HepG2 (cell line): ENCODE results near the gene L3MBTL1. TPM values are rescaled to one million over a fixed set of nuclear protein-coding genes. Genes with fewer than 3 reads are reported as not detected.
A peak's percentile ranks its signal among the peaks of the same experiment; 100 is the strongest.

Source experiments
- AGO2 ChIP-seq: fragments of 200-400 bp; formaldehyde crosslinking; optimal IDR thresholded peaks from 2 replicates; pipeline ENCODE3; 2017; ENCODE audit warnings: mild to moderate bottlenecking, low read depth, low read length, moderate library complexity
- ARHGAP35 ChIP-seq: sonication (generic); formaldehyde crosslinking; IDR thresholded peaks from 2 replicates; pipeline ENCODE4 v1.9.0; 2022; ENCODE audit warnings: mild to moderate bottlenecking, inconsistent platforms, moderate library complexity, missing genetic modification reagents, borderline replicate concordance
- CAMTA2 ChIP-seq: sonication (generic); formaldehyde crosslinking; IDR thresholded peaks from 2 replicates; pipeline ENCODE4 v1.4.0; 2020; ENCODE audit warnings: mild to moderate bottlenecking, missing genetic modification reagents, borderline replicate concordance
- KDM5A ChIP-seq: fragments of 200-600 bp; sonication (generic); IDR thresholded peaks from 2 replicates; pipeline ENCODE4 v1.7.0; 2018; ENCODE audit warnings: antibody characterized with exemption, mild to moderate bottlenecking, low read length, borderline replicate concordance
- MAZ ChIP-seq, 2 experiments: sonication (generic) in 1 of 2; formaldehyde crosslinking in 1 of 2; IDR thresholded peaks; 2 replicates each; pipeline versions ENCODE4 v1.5.0 to v1.6.1; 2012 to 2020; ENCODE audit warnings: low read depth in 2 of 2, mild to moderate bottlenecking in 2 of 2, borderline replicate concordance in 1 of 2, improper control_type of control experiment in 1 of 2, low read length in 1 of 2, missing genetic modification reagents in 1 of 2, moderate library complexity in 1 of 2
- MYC ChIP-seq: sonication (generic); formaldehyde crosslinking; IDR thresholded peaks from 2 replicates; pipeline ENCODE4 v1.9.0; 2021; ENCODE audit warnings: missing genetic modification reagents, borderline replicate concordance
- PAF1 ChIP-seq: IDR thresholded peaks from 2 replicates; pipeline ENCODE4 v1.6.1; 2016; ENCODE audit warnings: missing genetic modification reagents, missing compliant biosample characterization
- PHF20 ChIP-seq: sonication (generic); formaldehyde crosslinking; IDR thresholded peaks from 2 replicates; pipeline ENCODE4 v1.5.0; 2020; ENCODE audit warnings: mild to moderate bottlenecking, missing genetic modification reagents
- PRDM4 ChIP-seq: sonication (generic); formaldehyde crosslinking; IDR thresholded peaks from 2 replicates; pipeline ENCODE4 v1.9.0; 2021; ENCODE audit warnings: missing genetic modification reagents, borderline replicate concordance
- ZC3H13 ChIP-seq: sonication (generic); formaldehyde crosslinking; IDR thresholded peaks from 2 replicates; pipeline ENCODE4 v1.8.1; 2023; ENCODE audit warnings: mild to moderate bottlenecking, missing genetic modification reagents, moderate library complexity
- ZFP90 ChIP-seq: sonication (generic); formaldehyde crosslinking; IDR thresholded peaks from 2 replicates; pipeline ENCODE4 v1.8.0; 2022; ENCODE audit warnings: missing genetic modification reagents, mild to moderate bottlenecking, inconsistent platforms, borderline replicate concordance
- ZNF281 ChIP-seq: sonication (generic); formaldehyde crosslinking; IDR thresholded peaks from 2 replicates; pipeline ENCODE4 v1.4.0; 2020; ENCODE audit warnings: missing genetic modification reagents, borderline replicate concordance
- ZNF597 ChIP-seq: sonication (generic); formaldehyde crosslinking; IDR thresholded peaks from 2 replicates; pipeline ENCODE4 v1.5.0; 2020; ENCODE audit warnings: missing genetic modification reagents
- ZNF746 ChIP-seq: sonication (generic); formaldehyde crosslinking; IDR thresholded peaks from 2 replicates; pipeline ENCODE4 v1.8.0; 2022; ENCODE audit warnings: mild to moderate bottlenecking, missing genetic modification reagents
- ZNF781 ChIP-seq: sonication (generic); formaldehyde crosslinking; IDR thresholded peaks from 2 replicates; pipeline ENCODE4 v1.5.1; 2020; ENCODE audit warnings: borderline replicate concordance, mild to moderate bottlenecking, missing genetic modification reagents; ENCODE audit errors: not compliant biosample characterization
- ZNF782 ChIP-seq: sonication (generic); formaldehyde crosslinking; IDR thresholded peaks from 2 replicates; pipeline ENCODE4 v1.4.0; 2020; ENCODE audit warnings: missing genetic modification reagents, mild to moderate bottlenecking, borderline replicate concordance
- polyA plus RNA-seq, 8 experiments: library from polyadenylated mRNA; depleted of rRNA in 3 of 8; stranded (reverse) in 7 of 8; unstranded in 1 of 8; fragments of >200 nt; fragmentation: Illumina TruSeq in 4 of 8; extraction: Trizol in 4 of 8; gene quantifications; 2 replicates each; pipeline versions ENCODE4 v1.2.1 to v1.2.3, GENCODE V29; 2011 to 2016; ENCODE audit warnings: low read depth in 4 of 8, missing spikeins in 1 of 8, mixed read lengths in 1 of 8; ENCODE audit not compliant: insufficient read depth in 1 of 8
- total RNA-seq, 5 experiments: library from RNA; depleted of rRNA; stranded (reverse); fragments of >200 nt; fragmentation: Illumina TruSeq; extraction: Trizol; gene quantifications; 2 replicates each; pipeline ENCODE4 v1.2.3, GENCODE V29; 2016; ENCODE audit warnings: low read depth in 1 of 5
- TF ChIP-seq, protein P1 (sequence below): sonication (generic); formaldehyde crosslinking; IDR thresholded peaks from 2 replicates; pipeline ENCODE4 v1.9.0; 2022; ENCODE audit warnings: missing genetic modification reagents, mild to moderate bottlenecking, borderline replicate concordance
- TF ChIP-seq, protein P2 (sequence below): sonication (generic); formaldehyde crosslinking; IDR thresholded peaks from 2 replicates; pipeline ENCODE4 v1.5.1; 2020; ENCODE audit warnings: mild to moderate bottlenecking, missing genetic modification reagents, borderline replicate concordance

L3MBTL1 gene
- total and polyA plus RNA-seq, 2 of the 13 experiments (the other 11 are each of a cell fraction or from before 2014, with no cell fraction given) = 9.0 to 17.8 TPM

DNA sequence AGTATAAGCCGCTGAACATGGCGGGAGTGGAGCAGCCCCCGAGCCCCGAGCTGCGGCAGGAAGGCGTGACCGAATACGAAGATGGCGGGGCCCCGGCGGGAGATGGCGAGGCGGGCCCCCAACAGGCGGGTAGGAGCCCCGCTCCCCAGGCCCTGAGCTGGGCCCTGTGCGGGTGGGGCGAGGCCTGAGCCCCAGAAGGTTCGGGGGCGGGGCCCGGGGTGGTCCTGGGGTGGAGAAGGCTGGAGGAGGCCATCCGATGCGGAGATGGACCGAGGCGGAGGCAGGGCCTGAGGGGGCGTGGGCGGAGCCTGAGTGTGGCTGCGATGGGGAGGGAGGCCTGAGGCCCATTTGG is 7.1 kb downstream of the L3MBTL1 start (continued):
- TF ChIP-seq CAMTA2 (CRISPR knock-in tag) (no peak), ZFP90 (CRISPR knock-in tag) (no peak; the same call in 1 of the 2 replicates), MYC (peak; percentile 54), KDM5A (0 out of 2 replicates have a peak, but pooled peaks have one; percentile 39), PRDM4 (CRISPR knock-in tag) (no peak), PAF1 (CRISPR knock-in tag) (no peak), ZNF281 (0 out of 2 replicates have a peak, but pooled peaks have one; percentile 13), ZNF782 (CRISPR knock-in tag) (peak; percentile 5; the same call in 1 of the 2 replicates), ARHGAP35 (CRISPR knock-in tag) (peak; percentile 70; the same call in 1 of the 2 replicates), ZNF746 (CRISPR knock-in tag) (no peak), PHF20 (CRISPR knock-in tag) (no peak), AGO2 (peak; percentile 54), ZNF597 (CRISPR knock-in tag) (peak; percentile 35; the same call in 1 of the 2 replicates), ZNF781 (CRISPR knock-in tag) (peak; percentile 41), ZC3H13 (0 out of 2 replicates have a peak, but pooled peaks have one; percentile 13), MAZ (IDR thresholded peaks at IDR 0.05; ENCODE audit: borderline replicate concordance, low read depth, low read length) (no peak), MAZ (CRISPR knock-in tag; IDR thresholded peaks at IDR 0.05; ENCODE audit: low read depth) (0 out of 2 replicates have a peak, but pooled peaks have one; percentile 12)
- TF ChIP-seq, protein P1, sequence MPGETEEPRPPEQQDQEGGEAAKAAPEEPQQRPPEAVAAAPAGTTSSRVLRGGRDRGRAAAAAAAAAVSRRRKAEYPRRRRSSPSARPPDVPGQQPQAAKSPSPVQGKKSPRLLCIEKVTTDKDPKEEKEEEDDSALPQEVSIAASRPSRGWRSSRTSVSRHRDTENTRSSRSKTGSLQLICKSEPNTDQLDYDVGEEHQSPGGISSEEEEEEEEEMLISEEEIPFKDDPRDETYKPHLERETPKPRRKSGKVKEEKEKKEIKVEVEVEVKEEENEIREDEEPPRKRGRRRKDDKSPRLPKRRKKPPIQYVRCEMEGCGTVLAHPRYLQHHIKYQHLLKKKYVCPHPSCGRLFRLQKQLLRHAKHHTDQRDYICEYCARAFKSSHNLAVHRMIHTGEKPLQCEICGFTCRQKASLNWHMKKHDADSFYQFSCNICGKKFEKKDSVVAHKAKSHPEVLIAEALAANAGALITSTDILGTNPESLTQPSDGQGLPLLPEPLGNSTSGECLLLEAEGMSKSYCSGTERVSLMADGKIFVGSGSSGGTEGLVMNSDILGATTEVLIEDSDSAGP (CRISPR knock-in tag) = peak; percentile 18; the same call in 1 of the 2 replicates
- TF ChIP-seq, protein P2, sequence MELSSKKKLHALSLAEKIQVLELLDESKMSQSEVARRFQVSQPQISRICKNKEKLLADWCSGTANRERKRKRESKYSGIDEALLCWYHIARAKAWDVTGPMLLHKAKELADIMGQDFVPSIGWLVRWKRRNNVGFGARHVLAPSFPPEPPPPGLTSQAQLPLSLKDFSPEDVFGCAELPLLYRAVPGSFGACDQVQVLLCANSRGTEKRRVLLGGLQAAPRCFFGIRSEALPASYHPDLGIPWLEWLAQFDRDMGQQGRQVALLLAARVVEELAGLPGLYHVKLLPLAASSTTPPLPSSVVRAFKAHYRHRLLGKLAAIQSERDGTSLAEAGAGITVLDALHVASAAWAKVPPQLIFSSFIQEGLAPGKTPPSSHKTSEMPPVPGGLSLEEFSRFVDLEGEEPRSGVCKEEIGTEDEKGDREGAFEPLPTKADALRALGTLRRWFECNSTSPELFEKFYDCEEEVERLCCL = peak; percentile 15; the same call in 1 of the 2 replicates
